T47D (cell line): ENCODE data around the gene CDH12.
A peak's percentile ranks its signal among the peaks of the same experiment; 100 is the strongest.

Source experiments
- DNase-seq, 2 experiments: peaks; one replicate each; pipeline versions ENCODE4 v3.0.0 to v3.0.0-alpha.2; 2011 to 2012; ENCODE audit warnings: low read depth in 1 of 2, low spot score in 1 of 2
- JUND ChIP-seq: IDR thresholded peaks from 2 replicates; pipeline ENCODE4 v1.6.1; 2012; ENCODE audit warnings: low read depth
- in situ Hi-C: cut with HindIII; loops from 2 replicates; pipeline ENCODE4 v1.10.0; 2016; ENCODE audit warnings: low sequenced_read_pairs, low pct_unique_long_range_greater_than_20kb

Gene CDH12

DNA sequence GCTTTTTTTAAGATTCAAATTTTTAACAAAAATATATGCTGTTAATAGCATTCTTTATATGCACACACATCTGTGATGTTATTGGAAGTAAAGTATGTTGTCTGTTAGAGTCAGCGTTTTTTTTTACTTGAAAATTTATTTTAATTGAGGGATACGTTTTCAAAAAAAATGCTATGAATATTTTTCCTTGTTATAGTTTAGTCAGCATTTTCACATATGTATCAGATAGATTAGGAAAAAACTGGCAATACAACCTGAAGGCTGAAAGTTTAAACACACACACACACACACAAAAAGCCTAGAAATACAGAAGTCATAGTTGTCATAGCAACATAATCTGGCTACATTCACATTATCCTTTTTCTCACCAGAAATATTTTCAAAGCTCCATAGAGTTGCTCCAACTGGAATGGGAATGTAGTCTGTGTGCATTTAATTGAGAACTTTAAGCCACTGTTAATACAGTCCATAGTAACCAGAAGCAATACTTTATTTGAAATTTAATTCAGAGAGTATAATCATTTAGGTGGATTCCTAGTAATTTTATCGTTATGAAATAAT is 116.6 kb downstream of the CDH12 start:
- in situ Hi-C loops, result no loop called here
- no peak for DNase-seq

DNA sequence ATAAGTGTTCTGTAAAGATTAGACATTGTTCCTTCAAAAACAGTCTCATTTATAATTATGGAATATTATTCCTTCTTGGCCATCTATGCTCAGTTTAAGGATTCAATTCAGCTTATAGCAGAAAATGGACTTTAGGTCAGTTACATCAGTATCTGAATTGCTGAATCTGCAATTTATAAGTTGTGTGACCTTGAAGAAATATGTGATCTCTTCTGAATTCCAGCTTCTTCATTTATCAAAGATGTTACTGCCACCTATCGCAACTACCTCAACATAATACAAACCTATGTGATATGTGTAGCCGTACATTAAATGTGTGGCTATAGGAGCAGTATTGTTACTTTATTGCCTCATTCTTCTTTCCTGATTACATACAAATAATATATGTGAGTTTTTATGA is 118.2 kb downstream of the CDH12 start:
- no peak for TF ChIP-seq JUND
- peak in 1 of 2 experiments; percentile 7 for DNase-seq
- in situ Hi-C loops, result no loop called here

More for the DNA sequence above, 116.6 kb downstream of the CDH12 start:
- TF ChIP-seq JUND, result no peak

DNA sequence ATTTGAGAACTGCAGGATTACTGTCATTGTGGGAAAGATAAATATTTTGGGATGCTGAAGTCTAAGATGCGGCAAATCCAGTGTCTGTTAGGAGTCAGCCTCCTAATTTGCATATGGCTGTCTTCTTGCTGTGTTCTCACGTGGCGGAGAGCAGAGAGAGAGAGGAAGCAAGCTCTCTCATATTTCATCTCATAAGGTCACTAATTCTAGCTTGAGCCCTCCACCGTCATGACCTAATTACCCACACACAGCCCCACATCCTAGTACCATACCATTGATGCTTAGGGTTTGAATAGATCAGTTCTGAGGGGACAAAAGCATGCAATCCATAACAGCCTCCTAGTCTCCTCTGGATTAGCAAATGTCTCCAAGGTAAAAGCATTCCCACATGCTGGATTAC is 124.5 kb downstream of the CDH12 start:
- in situ Hi-C loops, result no loop called here
- TF ChIP-seq JUND, result no peak
- DNase-seq, result no peak

DNA sequence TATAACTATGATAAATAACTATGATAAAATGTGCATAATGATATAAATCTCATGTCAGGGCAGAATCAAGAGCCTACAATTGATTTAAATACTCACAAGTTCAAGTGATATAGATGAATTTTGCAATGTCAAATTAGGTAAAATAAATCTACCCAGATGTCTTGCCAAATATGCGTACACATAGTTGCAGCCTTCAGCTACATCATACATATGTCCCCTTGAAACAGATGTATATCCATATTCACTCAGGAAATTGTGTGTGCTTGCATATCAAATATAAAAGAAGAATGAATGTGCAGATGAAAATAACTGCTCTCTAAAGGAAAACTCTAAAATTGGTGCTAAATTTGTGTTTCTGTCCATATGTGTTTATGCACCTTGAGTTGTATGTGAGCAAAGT is 130.7 kb downstream of the CDH12 start:
- in situ Hi-C loops, result no loop called here
- no peak for DNase-seq
- no peak for TF ChIP-seq JUND

DNA sequence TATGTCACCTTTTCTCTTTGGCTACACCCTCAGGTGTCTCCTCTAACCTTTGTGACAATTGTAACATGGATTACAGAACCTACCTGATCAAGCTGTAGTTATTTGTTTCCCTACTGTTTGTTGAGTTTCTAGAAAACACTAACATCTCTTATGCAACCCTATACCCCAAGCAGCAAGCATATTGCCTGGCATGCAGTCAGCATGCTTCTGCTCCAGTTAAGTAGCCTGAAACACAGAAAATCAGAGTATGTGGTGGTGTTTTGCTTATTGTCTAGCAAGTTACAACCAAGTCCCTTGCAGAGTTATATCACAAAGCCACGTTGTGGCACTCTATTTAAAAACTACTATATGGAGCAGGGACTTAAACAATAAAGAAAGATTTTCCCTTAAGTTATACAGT is 131.1 kb downstream of the CDH12 start:
- in situ Hi-C loops, result no loop called here
- DNase-seq, result no peak
- no peak for TF ChIP-seq JUND

DNA sequence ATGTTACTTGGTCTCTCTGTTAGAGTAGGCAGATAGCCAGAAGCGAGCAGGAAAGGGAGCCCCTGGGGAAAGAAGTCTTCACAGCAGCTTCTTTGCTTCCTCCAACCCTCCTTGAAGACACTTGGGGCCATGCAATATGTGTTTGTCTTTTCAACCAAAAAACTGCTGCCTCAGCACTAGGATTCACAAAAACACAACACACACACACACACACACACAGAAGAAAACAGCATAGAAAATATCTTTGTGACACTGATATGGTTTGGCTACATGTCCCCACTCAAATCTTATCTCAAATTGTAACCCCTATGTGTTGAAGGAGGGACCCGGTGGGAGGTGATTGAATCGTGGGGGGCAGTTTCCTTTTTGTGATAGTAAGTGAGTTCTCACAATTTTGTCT is 133.3 kb downstream of the CDH12 start:
- in situ Hi-C loops, result no loop called here
- DNase-seq, result no peak
- no peak for TF ChIP-seq JUND

DNA sequence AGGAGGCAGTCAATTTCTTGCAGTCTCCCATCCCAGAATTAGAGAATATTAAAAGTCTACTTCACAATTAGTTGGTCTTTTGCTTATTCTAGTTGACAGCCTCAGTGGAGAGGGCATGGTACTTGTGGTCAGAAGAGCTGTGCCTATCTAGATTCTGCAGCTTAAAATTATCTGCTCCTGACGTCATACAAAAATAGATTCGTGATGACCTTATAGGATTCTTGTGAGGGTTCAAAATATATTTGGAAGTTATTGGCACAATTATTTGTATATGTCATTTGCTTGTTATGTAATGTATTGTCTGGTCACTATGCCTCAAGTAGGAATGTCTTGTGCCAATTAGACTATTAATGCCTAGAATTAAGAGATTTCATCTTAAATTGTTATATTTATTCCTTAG is 142.5 kb downstream of the CDH12 start:
- in situ Hi-C loops, result no loop called here
- TF ChIP-seq JUND, result no peak
- DNase-seq, result no peak

DNA sequence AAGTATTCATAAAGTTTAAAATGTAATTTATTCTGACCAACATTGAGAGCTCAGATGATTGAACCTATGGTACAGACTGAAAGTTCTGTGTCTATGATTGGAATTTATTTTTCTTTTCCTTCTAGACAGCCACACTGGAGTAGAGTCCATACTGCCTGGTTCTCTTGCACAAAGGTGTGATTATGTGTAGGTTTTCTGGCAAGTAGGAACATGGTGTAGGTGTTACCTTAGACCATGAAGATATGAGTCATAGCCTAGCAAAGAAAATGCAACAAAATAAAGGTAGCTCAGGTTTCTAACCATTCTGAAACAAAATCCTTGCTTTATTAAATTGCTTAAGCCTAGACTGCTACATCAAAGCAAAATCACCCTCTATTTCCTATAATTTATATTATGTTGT is 143.4 kb downstream of the CDH12 start:
- DNase-seq, result no peak
- no peak for TF ChIP-seq JUND
- in situ Hi-C loops, result no loop called here

DNA sequence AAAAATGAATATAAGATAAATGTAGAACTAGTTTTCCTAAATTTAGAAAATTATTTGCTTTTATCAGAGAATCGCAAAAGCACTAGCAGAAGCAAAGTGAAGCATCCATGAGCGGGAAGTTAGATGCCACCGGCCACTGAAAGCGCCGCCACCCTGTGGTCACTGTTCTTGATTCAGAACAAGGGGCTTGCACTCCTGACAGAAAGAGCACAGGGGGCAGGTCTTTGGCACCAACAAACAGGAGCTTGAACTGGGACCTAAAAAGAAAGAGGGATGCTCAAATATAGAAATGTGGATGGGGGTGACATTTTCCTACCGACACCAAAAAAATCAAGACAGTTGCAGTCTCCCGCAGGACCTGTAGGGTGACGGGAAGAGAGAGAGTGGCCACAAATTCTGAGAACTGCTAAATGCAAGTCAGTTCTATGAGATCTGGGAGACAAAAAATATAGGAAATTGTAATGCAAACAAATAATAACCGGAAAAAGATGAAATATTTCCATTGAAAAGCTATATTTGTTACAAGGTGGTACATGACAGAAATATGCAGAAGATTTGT is 144.3 kb downstream of the CDH12 start:
- DNase-seq, result peak in 1 of 2 experiments; percentile 9
- no peak for TF ChIP-seq JUND
- in situ Hi-C loops, result no loop called here

DNA sequence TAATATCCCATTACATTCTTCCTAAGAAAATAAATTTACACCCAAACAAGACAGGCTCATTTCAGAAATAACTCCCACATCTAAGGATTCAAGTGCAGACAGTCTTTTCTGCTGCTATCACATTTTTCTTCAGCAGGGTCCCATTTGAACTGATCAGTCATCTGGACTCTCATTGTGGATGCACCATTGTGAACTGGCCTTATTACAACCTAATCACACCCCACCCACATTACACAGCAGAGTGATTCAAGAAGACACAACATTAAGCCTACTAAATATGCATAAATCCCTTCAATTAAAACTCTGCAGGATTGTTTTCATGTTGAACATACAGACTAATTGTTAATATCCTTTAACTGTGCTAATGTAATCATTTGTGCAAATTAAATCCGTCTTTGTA is 146.2 kb downstream of the CDH12 start:
- TF ChIP-seq JUND, result no peak
- in situ Hi-C loops, result no loop called here

DNA sequence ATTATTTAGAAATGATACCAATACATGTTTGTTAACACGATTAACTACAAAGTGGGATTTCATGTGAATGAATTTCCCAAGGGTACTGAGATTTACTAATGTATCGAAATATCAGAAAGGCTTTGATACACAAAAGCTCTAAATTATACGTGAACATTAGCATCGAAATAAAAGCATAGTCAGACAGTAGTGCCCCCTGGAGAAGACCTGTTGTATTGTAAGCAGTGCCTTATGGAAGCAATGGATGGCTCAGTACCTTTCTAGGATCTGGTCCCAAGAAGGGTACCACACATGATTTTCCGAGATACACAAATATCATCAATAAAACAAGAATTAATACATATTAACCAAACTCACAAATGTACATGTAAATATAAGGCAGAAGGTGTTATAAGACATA is 153.8 kb downstream of the CDH12 start:
- in situ Hi-C loops, result no loop called here
- TF ChIP-seq JUND, result no peak
- peak in 1 of 2 experiments; percentile 9 for DNase-seq

More for the DNA sequence above, 146.2 kb downstream of the CDH12 start:
- DNase-seq, result no peak

DNA sequence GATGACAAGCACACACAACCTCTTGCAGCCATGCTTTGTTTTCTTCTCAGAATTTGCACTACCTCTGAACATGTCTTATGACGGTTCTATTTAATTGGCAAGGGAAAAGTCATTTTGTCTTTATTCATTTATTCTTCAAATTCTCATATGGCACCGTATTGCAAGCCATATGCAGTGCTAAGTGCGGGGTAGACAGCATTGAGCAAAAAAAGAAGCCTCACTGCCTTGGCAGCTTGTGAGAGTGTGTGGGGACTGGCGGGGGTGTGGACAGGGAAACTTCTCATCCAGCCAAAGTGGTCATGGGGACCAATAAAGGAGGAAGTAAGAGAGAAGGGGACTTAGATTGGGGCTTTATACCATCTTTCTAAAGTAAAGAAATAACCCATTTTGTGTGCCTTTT is 160.0 kb downstream of the CDH12 start:
- in situ Hi-C loops, result no loop called here
- TF ChIP-seq JUND, result no peak
- no peak for DNase-seq

DNA sequence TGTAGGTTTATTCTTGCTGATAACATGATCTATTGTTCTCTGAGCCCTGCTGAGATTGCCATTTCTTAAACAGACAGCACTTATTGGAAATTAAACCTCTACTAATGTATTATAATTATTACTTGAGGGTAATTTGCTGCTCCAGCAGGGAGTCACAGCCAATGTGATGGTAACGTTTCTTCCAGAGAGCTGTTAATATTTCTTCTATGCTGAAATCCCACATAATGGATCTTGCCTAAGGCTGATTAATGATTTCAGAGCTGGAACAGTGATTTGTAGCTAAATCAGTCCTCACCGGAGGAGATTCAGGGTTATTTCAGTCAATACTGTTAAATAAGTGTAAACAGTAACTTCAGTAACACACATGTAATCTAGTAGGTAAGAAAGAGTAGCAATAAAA is 170.1 kb downstream of the CDH12 start:
- no peak for TF ChIP-seq JUND
- no peak for DNase-seq
- in situ Hi-C loops, result no loop called here

DNA sequence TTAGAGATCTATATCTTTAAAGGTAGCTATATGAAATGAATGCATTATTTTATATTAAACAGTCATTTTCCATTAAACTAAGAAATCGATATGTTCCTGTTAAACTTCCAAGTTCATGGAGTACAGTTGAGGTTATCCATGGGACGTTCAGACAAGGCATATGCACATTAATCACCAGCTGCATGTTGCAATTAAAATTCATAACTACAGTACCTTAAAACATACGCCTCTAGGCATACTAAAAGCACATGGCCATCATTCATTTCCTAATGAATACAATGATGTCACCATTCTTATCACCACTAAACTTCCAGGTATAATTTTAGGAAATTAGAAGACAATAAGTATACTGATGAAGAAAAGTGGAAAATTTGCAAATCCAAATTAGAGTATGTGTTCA is 174.3 kb downstream of the CDH12 start:
- TF ChIP-seq JUND, result no peak
- in situ Hi-C loops, result no loop called here
- DNase-seq, result no peak
